Glomerular visceral epithelial cell (primary cell): Measurements from ENCODE around the gene KCNH5.

Experiments
- DNase-seq: peaks from one replicate; pipeline ENCODE4 v3.0.0-alpha.2; 2016; ENCODE audit errors: extremely low spot score

KCNH5 gene

DNA sequence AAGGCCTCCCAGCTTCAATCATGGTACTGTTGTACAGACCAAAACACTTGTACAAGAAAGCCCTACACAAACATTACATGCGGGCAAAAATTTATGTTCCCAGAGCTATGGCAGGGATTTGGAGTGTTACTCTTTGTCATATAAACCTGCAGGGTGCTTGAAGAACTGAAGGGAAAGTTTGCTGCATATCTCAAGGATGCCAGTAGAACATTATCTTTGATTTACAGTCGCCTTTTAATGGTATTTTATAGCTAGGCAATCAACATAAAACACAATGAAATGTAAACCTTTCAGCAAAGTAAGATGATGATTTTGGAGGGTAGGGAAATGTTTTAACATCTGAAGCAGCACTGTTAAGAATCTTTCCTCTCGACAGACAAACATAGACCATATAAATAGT lies 305.6 kb downstream of the KCNH5 start:
- no peak for DNase-seq

DNA sequence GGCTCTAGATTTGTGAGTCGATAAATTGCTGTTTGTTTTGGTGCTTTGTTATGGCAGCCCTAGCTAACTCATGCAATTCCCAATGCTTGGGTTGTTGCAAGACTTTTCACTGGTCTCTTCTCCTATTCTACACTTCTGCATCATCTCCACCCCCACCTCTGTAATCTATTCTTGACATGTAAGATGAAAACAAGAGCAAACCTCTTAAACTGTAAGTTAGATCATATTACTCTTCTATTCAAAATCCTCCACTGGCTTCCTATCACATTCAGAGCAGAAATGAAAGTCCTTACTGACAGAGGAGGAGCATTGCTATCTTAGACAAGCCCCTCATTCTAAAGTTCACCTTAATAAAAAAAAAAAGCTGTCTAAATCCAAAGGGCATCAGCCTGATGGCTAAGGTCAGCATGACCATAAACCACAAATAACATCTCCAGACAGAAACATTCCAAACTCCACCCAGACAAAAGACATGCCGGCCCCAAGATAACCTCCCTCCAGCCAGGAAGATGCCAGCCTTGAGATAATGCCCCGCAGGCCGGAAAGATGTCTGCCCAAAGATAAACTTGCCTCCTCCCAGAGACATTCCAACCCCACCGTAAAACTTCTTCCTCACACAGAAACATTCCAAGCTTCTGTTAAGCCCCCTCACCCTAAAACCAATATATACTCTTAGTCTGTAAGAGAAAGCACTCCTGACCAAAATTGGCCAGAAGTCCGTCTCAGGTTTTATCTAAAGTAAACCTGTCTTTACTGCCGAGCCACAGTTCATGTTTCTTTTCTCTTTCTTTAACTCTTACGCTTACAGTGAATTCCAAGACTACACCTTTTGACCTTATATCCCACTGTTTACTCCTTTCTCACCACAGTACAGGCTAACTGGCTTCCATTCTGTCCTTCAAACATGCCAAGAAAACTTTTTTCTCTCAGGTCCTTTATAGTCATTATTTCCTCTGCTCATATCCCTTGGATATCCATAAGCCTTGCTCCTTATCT lies 308.9 kb downstream of the KCNH5 start:
- DNase-seq, result no peak

DNA sequence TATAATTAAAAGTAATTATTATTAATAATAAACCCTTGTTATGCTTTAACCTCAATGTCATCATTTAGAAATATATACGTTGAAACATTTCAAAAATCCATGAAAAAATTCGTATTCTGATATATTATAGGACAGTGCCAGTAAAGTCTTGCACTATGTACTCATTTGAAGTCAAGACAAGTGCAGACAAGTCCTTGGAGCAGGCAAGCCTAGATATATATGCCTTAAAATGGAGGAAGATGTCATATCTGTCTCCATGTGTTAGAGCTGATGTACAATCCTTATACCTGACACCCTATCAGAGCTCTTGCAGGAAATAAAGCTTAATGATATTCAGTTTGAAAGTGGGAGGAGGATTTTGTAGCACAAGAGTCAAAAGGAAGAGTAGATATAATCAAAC lies 310.4 kb downstream of the KCNH5 start:
- no peak for DNase-seq

DNA sequence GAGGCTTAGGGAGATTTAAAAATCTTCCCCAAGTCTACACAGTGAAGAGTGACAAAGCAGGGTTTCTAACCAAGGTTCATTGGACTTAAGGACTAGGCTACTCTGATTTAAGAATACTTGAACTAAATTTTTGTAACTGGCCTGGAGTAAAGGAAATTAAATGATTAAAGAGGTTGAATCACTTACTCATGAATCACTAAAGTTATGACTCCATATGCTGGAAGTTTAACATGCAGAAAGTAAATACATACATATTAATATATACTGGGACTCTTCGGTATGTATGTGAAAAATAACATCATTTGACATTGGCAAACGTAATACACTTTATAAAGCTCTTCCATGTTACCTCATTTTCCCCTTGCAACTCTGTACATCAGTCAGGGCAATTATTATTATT lies 322.9 kb downstream of the KCNH5 start:
- no peak for DNase-seq

DNA sequence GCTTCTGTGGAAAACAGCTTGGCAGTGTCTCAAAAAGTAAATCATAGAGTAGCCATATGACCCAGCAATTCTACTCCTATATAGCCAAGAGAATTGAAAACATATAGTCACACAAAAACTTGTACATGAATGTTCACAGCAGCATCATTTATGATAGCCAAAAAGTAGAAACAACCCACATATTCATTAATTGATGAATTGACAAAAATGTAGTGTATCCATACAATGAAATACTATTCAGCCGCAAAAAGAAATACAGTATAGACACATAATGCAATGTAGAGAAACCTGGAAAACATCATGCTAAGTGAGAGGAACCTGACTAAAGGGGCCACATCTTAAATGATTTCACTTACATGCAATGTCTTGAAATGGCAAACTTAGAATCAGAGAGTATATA lies 326.6 kb downstream of the KCNH5 start:
- no peak for DNase-seq

DNA sequence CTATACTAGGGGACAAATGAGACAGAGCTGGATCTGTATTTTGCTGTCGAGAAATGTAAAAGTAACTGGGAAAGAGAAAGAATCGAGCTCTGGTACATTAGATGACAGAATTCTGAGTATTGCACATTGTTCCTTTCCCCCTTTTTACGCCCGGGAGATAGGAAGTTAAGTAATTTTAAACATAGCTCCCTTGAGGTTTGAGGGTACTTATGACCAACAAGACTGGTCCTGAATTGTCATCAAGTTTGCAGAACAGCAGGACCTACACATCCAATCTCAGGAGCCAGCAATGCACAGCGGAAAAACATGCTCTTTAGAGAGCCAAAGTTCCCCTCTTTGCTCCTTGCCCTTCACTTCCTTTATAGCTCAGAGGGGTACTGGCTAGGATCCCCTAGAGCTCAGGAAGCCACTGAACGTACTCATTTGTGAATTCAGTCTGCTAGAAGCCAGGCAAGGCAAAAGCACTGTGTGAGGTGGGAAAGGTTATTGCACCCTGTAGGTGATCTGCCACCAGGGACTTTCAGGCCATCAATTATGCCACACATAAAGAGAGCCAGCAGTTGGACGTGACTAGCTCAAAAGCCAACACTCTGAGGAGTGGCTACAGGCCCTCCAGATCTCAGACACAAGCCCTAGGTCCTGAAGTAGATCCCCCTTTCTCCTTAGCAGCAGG lies 333.8 kb downstream of the KCNH5 start:
- DNase-seq, result no peak

DNA sequence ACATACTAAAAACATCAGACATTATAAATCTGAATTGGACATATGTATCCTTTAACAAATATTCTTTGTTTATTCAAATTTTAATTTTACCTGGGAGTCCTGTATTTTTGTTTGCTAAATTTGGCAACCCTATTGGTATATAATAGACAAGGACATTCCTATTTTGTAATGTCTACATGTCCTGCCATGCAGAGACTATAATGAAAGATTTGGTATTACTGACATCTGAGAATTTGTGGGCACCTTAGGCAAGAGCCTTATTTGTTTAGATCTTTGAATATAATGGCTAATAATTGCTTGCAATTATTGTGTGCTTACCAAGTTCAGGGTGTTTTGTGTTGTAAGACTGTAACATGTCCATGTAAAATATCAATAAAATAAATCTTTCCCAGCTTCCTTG lies 334.4 kb downstream of the KCNH5 start:
- no peak for DNase-seq

DNA sequence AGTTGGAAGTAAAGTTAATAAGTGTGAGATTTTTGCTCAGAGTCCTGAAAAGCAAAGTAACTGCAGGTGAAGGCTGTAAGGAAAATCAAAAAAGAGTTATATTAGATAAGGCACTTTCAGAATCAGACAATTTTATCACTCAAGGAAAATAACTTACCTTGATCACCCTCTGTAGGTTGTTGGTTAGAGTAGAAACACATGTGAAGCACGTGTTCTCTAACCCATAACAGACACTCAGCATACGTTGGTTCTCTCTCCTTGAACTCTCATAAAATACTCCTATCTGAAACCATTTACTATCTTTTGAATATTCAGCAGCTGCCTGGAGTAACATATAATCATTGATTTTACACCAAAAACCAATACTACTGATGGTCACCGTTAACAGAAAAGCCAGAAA lies 335.5 kb downstream of the KCNH5 start:
- no peak for DNase-seq

DNA sequence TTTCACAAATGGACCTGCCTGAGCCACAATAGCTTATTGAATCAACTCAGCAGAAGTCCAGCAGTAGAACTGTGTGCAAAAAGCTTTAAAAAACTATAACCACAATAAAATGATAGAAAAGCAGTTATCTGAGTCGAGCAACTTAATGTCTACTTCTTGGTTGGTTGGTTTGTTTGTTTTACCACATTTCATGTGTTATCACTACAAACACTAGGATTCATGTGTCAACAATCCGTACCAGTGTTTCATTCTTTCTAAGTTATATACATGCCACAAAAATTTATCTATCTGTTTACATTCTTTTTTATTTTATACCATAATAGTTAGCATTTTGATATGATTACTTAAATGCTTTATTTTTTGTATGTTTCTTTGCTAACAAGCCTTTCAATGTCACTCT lies 339.0 kb downstream of the KCNH5 start:
- DNase-seq, result no peak

DNA sequence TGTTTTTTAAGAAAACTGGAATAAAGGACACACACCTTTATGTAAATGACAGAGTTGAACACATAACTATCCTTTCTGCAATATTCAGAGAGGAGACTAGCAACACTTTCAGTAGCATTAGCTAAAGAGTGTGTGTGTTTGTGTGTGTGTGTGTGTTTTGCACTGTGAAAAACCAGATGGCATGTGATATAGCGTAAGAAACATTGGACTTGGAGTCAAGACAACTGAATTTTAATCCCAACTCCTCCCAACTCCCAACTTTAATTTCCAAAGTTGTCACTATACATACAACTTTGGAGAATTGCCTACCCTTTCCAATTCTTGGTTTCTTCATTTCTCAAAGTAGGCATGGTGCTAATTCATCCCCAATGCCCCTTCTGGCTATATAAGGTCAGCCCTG lies 347.8 kb downstream of the KCNH5 start:
- DNase-seq, result no peak

DNA sequence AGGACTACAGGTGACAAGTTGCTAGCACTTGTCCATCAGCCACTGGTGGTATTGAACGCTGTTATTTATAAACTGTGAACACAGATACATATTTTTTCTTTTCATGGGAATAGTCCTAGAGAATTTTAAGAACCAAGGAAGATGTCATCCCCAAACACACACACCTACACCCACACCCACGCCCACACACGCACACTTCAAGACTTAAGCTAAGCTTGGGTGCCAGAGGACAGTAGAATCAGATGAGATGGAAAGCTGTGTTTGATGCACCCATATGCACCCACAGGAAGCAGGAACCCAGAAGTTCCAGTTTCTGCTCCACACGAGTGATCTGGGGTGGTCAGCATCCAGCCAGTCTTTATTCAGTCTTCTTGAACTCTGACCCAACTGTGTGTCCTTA lies 348.3 kb downstream of the KCNH5 start:
- no peak for DNase-seq

DNA sequence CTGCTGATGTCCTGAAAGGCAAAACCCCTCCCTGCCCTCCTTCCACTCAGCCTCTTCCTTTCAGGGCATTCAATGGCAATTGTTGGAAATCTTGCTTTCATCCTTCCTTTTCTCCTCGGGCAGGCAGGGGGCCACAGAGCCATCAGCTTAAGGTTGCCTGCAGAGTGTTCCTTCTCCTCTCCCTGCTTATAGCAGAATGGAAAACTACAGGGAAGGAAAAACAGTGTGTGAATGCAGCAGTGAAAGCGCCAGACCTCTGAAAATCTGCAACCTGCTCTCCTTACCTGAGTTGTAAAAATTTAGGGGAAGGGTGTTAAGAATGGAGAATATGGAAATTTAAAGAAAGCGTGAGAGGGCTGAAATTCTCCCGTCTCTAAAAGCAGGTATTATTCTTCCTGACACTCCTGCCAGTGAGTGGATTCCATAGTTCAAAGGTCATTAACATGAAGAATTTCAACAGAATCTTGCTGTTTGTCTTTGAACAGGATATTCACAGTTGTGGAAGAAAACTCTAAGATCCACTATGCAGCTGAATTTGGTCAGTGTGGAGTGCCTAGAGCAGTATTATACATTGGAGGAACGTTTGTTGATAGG lies 348.8 kb downstream of the KCNH5 start:
- no peak for DNase-seq

DNA sequence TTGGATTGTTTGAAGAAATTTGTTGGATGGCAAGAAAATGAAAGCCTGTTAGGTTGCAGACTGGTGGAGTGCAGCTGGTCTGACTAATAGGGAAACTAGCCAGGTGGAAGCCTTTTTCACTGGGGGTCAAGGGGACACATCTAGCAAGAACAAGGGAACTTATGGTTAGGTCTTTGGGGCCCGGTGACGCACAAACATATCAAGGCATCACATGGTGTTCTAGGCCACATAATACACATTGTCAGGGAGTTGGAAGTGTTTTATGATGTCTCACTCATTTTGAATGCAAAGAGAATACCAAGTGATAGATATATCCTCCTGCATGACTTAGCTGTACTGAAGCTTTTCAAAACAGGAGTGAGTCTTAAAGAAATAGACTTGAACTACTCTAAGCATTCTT lies 351.2 kb downstream of the KCNH5 start:
- no peak for DNase-seq

DNA sequence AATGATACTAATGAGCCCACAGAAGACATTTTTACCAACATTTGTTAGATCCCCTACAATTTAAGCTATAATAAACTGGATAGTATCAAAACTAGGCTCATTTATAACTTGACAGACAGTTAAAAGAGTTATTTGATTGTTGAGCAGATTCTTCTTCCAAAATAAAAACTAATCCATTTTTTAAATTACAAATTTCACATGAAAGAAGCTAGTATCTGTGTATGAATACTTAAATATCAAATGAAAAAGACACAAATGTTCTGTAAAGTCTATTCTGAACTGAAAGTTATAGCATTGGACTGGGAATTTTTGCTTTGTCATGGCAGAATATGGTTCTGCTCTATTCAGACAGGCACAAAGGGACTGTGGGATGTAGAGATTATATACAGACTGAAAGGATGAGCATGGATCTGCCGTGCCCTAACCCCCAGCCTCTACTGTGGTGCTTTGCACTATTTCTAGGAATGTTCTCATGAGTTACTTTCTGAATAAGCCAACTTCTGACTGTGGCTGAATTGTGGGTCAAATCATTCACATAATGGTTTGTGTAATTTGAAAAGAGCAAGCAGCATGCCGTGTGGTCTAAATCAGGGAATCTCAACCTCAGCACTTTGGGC lies 352.7 kb downstream of the KCNH5 start:
- DNase-seq, result no peak

DNA sequence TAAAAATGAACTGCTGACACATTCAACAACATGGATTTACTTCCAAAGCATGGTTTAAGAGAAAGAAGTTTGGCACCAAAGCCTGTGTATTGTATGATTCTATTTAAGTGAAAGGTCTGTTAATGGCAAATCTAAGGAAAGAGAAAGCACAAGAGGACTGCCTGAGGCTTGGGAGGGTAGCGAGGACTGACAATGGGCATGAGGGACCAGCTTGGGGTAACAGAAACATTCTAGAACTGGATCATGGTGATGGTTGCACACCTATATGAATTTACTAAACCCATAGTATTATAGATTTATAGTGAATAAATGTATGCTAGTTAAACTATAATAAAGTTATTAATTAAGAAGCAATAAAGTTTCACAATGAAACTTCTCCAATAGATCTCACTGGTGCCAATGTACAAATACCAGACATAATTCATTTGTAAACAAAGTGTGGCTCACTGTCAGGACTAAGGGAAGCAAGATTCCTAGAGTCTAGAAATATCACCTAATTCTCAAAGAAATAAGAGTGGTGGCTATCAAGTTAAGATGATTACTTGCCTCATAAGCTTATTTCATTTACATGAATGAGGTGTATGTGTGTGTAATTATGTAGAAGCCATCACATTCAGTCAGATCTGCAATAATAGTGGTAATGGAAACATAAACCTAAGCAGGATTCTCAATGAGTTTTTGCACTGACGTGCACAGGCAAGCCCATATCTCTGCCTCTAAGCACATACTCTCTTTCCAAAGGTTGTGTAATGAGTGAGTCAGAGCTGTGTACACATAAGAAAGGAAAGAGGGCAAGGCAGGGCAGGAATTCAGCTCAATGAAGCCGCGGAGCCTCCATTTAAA lies 353.4 kb downstream of the KCNH5 start:
- DNase-seq, result no peak

DNA sequence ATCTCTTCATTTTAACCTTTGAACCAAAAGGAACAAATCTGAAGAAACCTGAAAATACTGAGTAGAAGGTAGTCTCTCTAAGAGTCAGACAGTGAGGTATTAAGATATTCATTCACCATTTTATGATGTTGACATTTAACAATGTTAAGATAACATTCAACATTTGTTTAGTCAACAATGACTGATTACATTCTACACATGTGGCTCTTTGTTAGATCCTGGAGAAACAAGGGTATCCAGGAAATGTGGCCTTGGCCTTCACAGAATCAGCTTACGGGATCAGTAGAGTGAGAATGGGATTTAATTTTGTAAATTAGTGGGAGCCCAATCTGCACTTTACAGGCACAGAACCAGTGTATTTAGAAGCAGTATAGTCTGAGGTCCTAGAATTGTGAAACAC lies 355.5 kb downstream of the KCNH5 start:
- no peak for DNase-seq

DNA sequence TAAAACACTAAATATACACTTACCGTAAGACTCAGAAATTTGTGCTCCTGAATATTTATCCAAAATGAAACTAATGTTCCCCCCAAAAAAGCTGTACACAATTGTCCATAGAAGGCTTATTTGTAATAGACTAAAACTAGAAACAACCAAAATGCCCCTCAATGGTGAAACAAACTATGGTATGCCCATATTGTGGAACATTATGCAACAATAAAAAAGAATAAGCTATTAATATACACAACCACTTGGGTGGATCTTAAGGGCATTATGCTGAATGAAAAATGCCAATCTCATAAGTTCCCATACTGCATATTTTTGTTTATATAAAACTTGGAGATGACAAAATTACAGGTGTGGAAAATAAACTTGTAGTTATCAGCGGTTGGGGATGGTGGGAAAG lies 357.4 kb downstream of the KCNH5 start:
- no peak for DNase-seq

DNA sequence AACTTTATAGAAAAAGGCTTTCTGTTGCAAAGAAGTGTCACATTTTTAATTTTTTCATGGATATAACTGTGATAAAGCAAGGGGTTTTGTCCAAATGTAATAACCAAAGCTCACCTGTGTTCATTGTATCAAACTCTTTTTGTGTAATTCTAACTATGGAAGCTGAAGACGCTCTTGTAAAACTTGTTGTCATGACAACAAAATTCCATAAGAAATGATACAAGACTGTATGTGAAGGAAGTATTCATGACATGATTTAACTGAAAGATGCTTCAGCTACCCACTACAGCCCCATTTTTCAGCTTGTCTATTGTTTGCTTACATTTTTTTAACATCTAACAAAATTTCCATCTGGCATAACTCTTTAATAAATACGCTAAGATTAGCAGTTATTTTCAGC lies 360.9 kb downstream of the KCNH5 start:
- no peak for DNase-seq

DNA sequence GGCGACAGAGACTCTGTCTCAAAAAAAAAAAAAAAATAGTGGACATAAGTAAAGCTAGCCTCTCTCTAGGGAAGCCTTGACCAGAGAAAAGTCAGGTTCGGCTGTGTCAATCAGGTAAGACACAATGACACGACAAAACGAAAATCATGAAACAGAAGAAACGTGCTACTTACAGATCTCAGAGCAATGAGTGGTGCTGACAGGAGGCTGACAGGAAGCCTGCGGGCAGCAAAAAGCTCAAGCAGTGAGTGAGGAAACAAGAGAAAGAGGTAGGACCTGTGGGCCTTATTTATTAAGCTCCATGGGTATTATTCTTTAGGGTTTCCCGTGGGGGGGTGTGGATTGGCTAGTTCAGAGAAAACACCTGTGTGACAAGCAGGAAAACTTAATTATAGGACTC lies 363.1 kb downstream of the KCNH5 start:
- no peak for DNase-seq

DNA sequence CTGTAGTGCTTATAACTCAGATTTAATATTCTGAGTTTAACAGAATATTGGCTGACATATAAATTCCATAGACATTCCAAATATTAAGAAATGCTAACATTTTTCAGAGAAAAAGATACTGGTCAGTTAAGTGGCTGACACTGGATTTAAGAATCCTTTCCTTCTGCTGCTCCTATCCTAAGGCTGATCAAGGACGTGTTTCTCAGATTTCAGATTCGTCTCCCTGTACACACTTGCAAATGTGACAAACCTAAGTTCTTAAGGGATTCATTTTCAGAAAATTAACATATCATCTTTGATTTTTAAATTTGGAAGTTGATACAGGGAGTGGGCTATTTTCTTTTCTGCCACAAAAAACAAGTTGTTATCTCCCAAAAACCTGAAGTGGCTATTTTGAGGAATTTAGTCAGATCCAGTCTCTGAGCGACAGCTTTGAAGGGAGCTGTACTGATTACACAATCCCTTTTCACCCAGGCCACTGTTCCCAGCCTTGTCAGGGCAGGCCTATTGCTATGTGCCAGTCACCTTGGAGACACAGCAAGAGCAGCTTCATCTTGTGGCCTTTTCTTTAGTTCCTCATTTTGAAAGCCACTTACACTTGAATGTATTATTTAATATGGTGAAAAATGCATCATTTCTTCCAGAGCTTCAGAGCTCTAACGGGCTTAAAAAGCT lies 370.6 kb downstream of the KCNH5 start:
- no peak for DNase-seq
